Measurements from ENCODE around the gene CLN5. TPM values are rescaled to one million over a fixed set of nuclear protein-coding genes. Genes with fewer than 3 reads are reported as not detected.

CLN5 gene
- total and polyA plus RNA-seq, 10 of the 15 experiments (the other 5 are each of a cell fraction or from before 2014, with no cell fraction given) = 11.2 to 22.2 (median 13.1) TPM

DNA sequence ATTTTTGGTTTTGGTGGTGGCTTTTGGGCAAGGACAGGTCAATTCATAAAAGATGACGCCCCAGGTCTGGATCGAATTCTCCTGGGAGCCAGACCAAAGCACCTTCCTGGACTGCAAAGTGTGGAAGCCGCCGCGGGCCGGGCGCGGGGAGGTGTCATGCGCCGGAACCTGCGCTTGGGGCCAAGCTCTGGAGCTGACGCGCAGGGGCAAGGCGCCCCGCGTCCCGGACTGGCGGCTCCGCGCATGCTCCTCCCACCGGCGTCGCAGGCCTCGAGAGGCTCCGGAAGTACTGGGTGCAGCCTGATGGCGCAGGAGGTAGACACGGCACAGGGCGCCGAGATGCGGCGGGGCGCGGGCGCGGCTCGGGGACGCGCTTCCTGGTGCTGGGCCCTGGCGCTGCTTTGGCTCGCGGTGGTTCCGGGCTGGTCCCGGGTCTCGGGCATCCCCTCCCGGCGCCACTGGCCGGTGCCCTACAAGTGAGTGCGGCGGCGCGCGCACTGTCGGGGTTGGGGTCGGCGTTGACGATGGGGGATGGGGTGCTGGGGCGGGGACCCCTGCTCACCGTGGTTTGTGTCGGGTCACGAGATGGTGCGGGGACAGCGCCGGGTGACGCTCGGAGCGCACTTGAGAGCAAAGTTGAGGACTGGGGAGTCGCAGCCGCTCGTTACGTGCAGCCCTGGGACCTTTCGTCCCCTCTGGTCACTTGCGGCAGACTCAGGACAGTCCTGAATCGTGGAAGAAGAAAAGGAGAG, at the start of gene CLN5 (continued):
- peak; percentile 92 for TF ChIP-seq TAF1 (IDR thresholded peaks at IDR 0.05; ENCODE audit: borderline replicate concordance, low read depth, low read length)
- TF ChIP-seq, protein P1, sequence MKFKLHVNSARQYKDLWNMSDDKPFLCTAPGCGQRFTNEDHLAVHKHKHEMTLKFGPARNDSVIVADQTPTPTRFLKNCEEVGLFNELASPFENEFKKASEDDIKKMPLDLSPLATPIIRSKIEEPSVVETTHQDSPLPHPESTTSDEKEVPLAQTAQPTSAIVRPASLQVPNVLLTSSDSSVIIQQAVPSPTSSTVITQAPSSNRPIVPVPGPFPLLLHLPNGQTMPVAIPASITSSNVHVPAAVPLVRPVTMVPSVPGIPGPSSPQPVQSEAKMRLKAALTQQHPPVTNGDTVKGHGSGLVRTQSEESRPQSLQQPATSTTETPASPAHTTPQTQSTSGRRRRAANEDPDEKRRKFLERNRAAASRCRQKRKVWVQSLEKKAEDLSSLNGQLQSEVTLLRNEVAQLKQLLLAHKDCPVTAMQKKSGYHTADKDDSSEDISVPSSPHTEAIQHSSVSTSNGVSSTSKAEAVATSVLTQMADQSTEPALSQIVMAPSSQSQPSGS (IDR thresholded peaks at IDR 0.05; ENCODE audit: low read length) = no peak
- no peak for TF ChIP-seq ZBTB11 (CRISPR knock-in tag; IDR thresholded peaks at IDR 0.05)
- no peak for TF ChIP-seq NFXL1 (IDR thresholded peaks at IDR 0.05; ENCODE audit: borderline replicate concordance)
- TF ChIP-seq WRNIP1 (IDR thresholded peaks at IDR 0.05; ENCODE audit: borderline replicate concordance, low read depth, low read length) = no peak
- TF ChIP-seq, protein P2, sequence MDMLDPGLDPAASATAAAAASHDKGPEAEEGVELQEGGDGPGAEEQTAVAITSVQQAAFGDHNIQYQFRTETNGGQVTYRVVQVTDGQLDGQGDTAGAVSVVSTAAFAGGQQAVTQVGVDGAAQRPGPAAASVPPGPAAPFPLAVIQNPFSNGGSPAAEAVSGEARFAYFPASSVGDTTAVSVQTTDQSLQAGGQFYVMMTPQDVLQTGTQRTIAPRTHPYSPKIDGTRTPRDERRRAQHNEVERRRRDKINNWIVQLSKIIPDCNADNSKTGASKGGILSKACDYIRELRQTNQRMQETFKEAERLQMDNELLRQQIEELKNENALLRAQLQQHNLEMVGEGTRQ (IDR thresholded peaks at IDR 0.05; ENCODE audit: borderline replicate concordance, low read depth, low read length) = no peak
- no peak for TF ChIP-seq RCOR1 (conservative IDR thresholded peaks at IDR 0.05; ENCODE audit: low read depth, low read length)
- no peak for TF ChIP-seq RAD21 (IDR thresholded peaks at IDR 0.05; ENCODE audit: insufficient read depth, low read depth, low read length)
- TF ChIP-seq NFIC (IDR thresholded peaks at IDR 0.05; ENCODE audit: low read depth, low read length) = no peak
- peak; percentile 29 for TF ChIP-seq DPF2 (IDR thresholded peaks at IDR 0.05)
- peak; percentile 94 for TF ChIP-seq POLR2A (IDR thresholded peaks at IDR 0.05; ENCODE audit: low read depth, low read length)
- TF ChIP-seq RELA (IDR thresholded peaks at IDR 0.05; ENCODE audit: borderline replicate concordance, partially characterized antibody) = peak; percentile 33
- TF ChIP-seq ZNF217 (IDR thresholded peaks at IDR 0.05) = no peak
- TF ChIP-seq SUPT20H (IDR thresholded peaks at IDR 0.05; ENCODE audit: borderline replicate concordance, control insufficient read depth, low read depth, low read length) = no peak
- TF ChIP-seq, protein P3, sequence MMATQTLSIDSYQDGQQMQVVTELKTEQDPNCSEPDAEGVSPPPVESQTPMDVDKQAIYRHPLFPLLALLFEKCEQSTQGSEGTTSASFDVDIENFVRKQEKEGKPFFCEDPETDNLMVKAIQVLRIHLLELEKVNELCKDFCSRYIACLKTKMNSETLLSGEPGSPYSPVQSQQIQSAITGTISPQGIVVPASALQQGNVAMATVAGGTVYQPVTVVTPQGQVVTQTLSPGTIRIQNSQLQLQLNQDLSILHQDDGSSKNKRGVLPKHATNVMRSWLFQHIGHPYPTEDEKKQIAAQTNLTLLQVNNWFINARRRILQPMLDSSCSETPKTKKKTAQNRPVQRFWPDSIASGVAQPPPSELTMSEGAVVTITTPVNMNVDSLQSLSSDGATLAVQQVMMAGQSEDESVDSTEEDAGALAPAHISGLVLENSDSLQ (IDR thresholded peaks at IDR 0.05) = no peak
- TF ChIP-seq RB1 (IDR thresholded peaks at IDR 0.05; ENCODE audit: borderline replicate concordance) = no peak; the same call in none of the 2 replicates
- no peak for TF ChIP-seq EED (IDR thresholded peaks at IDR 0.05; ENCODE audit: low read depth)
- no peak for TF ChIP-seq KAT2A (conservative IDR thresholded peaks at IDR 0.05; ENCODE audit: control insufficient read depth, low read depth, low read length)
- no peak for TF ChIP-seq ASH2L (IDR thresholded peaks at IDR 0.05; ENCODE audit: borderline replicate concordance, low read depth)
- no peak for TF ChIP-seq ATF7 (IDR thresholded peaks at IDR 0.05; ENCODE audit: low read depth)
- no peak for TF ChIP-seq HDGF (IDR thresholded peaks at IDR 0.05)
- peak; percentile 87 for TF ChIP-seq POLR2AphosphoS5 (IDR thresholded peaks at IDR 0.05; ENCODE audit: low read length)
- TF ChIP-seq MXI1 (IDR thresholded peaks at IDR 0.05; ENCODE audit: low read depth, low read length) = peak; percentile 90
- no peak for TF ChIP-seq IRF3 (IDR thresholded peaks at IDR 0.05)
